Liver (tissue), 9 donors: ENCODE results near the gene CCDC102B. TPM values are rescaled to one million over a fixed set of nuclear protein-coding genes. Genes with fewer than 3 reads are reported as not detected.

Experiments used
- DNase-seq: peaks from one replicate; pipeline ENCODE4 v3.0.0-alpha.2; 2017; ENCODE audit warnings: low spot score
- H3K27ac ChIP-seq, 2 donors: one replicate each; pipeline ENCODE4 v1.7.0; 2013; ENCODE audit warnings: inconsistent platforms in 2 of 2, low read length in 2 of 2, control low read depth in 1 of 2, low read depth in 1 of 2, mild to moderate bottlenecking in 1 of 2
- H3K27me3 ChIP-seq, 4 donors: one replicate each; pipeline versions ENCODE4 v1.6.1 to v1.7.0; 2013; ENCODE audit warnings: low read length in 3 of 4, inconsistent platforms in 1 of 4, mild to moderate bottlenecking in 1 of 4, moderate library complexity in 1 of 4; ENCODE audit not compliant: control insufficient read depth in 4 of 4, insufficient read depth in 4 of 4
- H3K36me3 ChIP-seq, 4 donors: one replicate each; pipeline versions ENCODE4 v1.6.1 to v1.7.0; 2013; ENCODE audit warnings: low read length in 3 of 4, mild to moderate bottlenecking in 3 of 4, low read depth in 1 of 4, moderate library complexity in 1 of 4; ENCODE audit not compliant: control insufficient read depth in 4 of 4, insufficient read depth in 3 of 4
- H3K4me1 ChIP-seq, 4 donors: one replicate each; pipeline versions ENCODE4 v1.6.1 to v1.7.0; 2013; ENCODE audit warnings: low read length in 3 of 4, mild to moderate bottlenecking in 3 of 4, moderate library complexity in 1 of 4; ENCODE audit not compliant: control insufficient read depth in 4 of 4, insufficient read depth in 4 of 4
- H3K4me3 ChIP-seq, 3 donors: one replicate each; pipeline versions ENCODE4 v1.6.1 to v1.7.0; 2013; ENCODE audit warnings: low read length in 3 of 3, control low read depth in 1 of 3, low read depth in 1 of 3, mild to moderate bottlenecking in 1 of 3
- H3K9ac ChIP-seq, 2 donors: one replicate each; pipeline ENCODE4 v1.7.0; 2013; ENCODE audit warnings: low read length in 2 of 2, mild to moderate bottlenecking in 2 of 2, moderate library complexity in 2 of 2, control low read depth in 1 of 2, low read depth in 1 of 2
- H3K9me3 ChIP-seq, 4 donors: one replicate each; pipeline versions ENCODE4 v1.6.1 to v1.7.0; 2013; ENCODE audit warnings: low read length in 3 of 4; ENCODE audit not compliant: control insufficient read depth in 4 of 4
- EGR1 ChIP-seq, 2 donors: IDR thresholded peaks; 2 replicates each; pipeline ENCODE4 v1.6.1; 2016 to 2018; ENCODE audit warnings: antibody characterized with exemption in 2 of 2, low read depth in 2 of 2
- FOXA1 ChIP-seq: IDR thresholded peaks from 2 replicates; pipeline ENCODE4 v1.6.1; 2016; ENCODE audit warnings: antibody characterized with exemption
- FOXA2 ChIP-seq: IDR thresholded peaks from 2 replicates; pipeline ENCODE4 v1.6.1; 2016; ENCODE audit warnings: antibody characterized with exemption
- GABPA ChIP-seq, 2 donors: IDR thresholded peaks in 1 of 2; conservative IDR thresholded peaks in 1 of 2; 2 replicates each; pipeline ENCODE4 v1.6.1; 2016; ENCODE audit warnings: antibody characterized with exemption in 2 of 2, mild to moderate bottlenecking in 1 of 2, moderate library complexity in 1 of 2
- HNF4A ChIP-seq, 2 donors: conservative IDR thresholded peaks; 2 replicates each; pipeline ENCODE4 v1.6.1; 2016; ENCODE audit warnings: antibody characterized with exemption in 2 of 2, mild to moderate bottlenecking in 2 of 2
- HNF4G ChIP-seq: IDR thresholded peaks from 2 replicates; pipeline ENCODE4 v1.6.1; 2016; ENCODE audit warnings: antibody characterized with exemption
- JUND ChIP-seq, 2 donors: IDR thresholded peaks; 2 replicates each; pipeline ENCODE4 v1.6.1; 2016; ENCODE audit warnings: antibody characterized with exemption in 2 of 2
- NR2F2 ChIP-seq: IDR thresholded peaks from 2 replicates; pipeline ENCODE4 v1.6.1; 2016; ENCODE audit warnings: antibody characterized with exemption
- RAD21 ChIP-seq, 2 donors: IDR thresholded peaks; 2 replicates each; pipeline ENCODE4 v1.6.1; 2016; ENCODE audit warnings: antibody characterized with exemption in 2 of 2, mild to moderate bottlenecking in 2 of 2
- REST ChIP-seq: IDR thresholded peaks from 2 replicates; pipeline ENCODE4 v1.6.1; 2016; ENCODE audit warnings: antibody characterized with exemption, mild to moderate bottlenecking
- RXRA ChIP-seq, 2 donors: IDR thresholded peaks; 2 replicates each; pipeline ENCODE4 v1.6.1; 2017 to 2018; ENCODE audit warnings: antibody characterized with exemption in 2 of 2, mild to moderate bottlenecking in 1 of 2
- SP1 ChIP-seq: IDR thresholded peaks from 2 replicates; pipeline ENCODE4 v1.6.1; 2018; ENCODE audit warnings: antibody characterized with exemption, mild to moderate bottlenecking
- TAF1 ChIP-seq: conservative IDR thresholded peaks from 2 replicates; pipeline ENCODE4 v1.6.1; 2016; ENCODE audit warnings: antibody characterized with exemption, mild to moderate bottlenecking
- YY1 ChIP-seq: IDR thresholded peaks from 2 replicates; pipeline ENCODE4 v1.6.1; 2016; ENCODE audit warnings: antibody characterized with exemption, mild to moderate bottlenecking
- WGBS: extraction: QIAGEN DNeasy Blood & Tissue Kit; methylation state at CpG from one replicate; pipeline ENCODE4 v1.1.7; 2013; 5-methylcytosine and 5-hydroxymethylcytosine counted together
- polyA plus RNA-seq, 2 donors: library from polyadenylated mRNA; stranded (reverse) in 1 of 2; unstranded in 1 of 2; fragments of 200-250 nt in 1 of 2; fragments of >200 nt in 1 of 2; fragmentation: Nextera tagmentation in 1 of 2; extraction: Ambion mirVana in 1 of 2; gene quantifications; one replicate each; pipeline versions ENCODE4 v1.2.1 to v1.2.3, GENCODE V29; 2013 to 2015
- total RNA-seq, 2 donors: library from RNA; depleted of rRNA; stranded (reverse); fragments of >200 nt; gene quantifications; one replicate each; pipeline ENCODE4 v1.2.3, GENCODE V29; 2014
- TF ChIP-seq, protein P1 (sequence below): IDR thresholded peaks from 2 replicates; pipeline ENCODE4 v1.6.1; 2016; ENCODE audit warnings: antibody characterized with exemption
- TF ChIP-seq, protein P2 (sequence below): fragments of 150-350 bp; IDR thresholded peaks from 2 replicates; pipeline ENCODE4 v1.5.1; 2017; ENCODE audit warnings: improper control_type of control experiment, low read depth, low read length; ENCODE audit not compliant: missing input control
- TF ChIP-seq, protein P3 (sequence below): IDR thresholded peaks from 2 replicates; pipeline ENCODE4 v1.6.1; 2016; ENCODE audit warnings: antibody characterized with exemption
- TF ChIP-seq, protein P4 (sequence below): IDR thresholded peaks from 2 replicates; pipeline ENCODE4 v1.6.1; 2016; ENCODE audit warnings: antibody characterized with exemption
- donor health status: healthy.
- donor health status: healthy.
- donor health status: healthy.
- donor health status: healthy.
- donor health status: healthy.

CCDC102B gene
- total and polyA plus RNA-seq, 4 donors, result 0.54 to 4.5 (median 1.4) TPM

DNA sequence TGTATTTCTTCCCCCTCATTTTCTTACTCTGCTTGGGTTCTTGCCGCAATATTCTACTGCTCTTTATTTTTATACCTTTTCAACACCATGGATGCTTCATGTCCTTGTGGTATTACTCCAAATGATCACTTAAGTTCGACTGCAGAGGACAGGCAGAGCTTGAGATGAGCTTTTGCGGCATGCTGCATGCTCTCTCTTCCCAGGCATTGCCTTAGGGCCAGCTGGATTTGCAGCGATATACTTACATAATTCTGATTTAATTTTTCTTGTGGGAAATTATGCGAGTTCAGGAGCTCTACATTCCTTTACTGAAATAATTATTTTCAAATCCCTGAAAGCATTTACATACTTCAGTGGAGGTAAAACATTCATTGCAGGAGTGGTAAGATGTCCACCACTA, 288.1 kb downstream of the CCDC102B start:
- DNase-seq, result no peak
- H3K27me3 ChIP-seq, result no peaks in the 10 kb centered on the region
- H3K9ac ChIP-seq, result no peak overlapping the region
- H3K4me3 ChIP-seq, result no peak overlapping the region
- H3K27ac ChIP-seq, result no peak overlapping the region
- TF ChIP-seq FOXA2, result no peak
- no peak for TF ChIP-seq TAF1
- no peak for TF ChIP-seq JUND (IDR thresholded peaks at IDR 0.05)
- TF ChIP-seq HNF4G, result no peak
- no peak for TF ChIP-seq REST
- TF ChIP-seq, protein P1, sequence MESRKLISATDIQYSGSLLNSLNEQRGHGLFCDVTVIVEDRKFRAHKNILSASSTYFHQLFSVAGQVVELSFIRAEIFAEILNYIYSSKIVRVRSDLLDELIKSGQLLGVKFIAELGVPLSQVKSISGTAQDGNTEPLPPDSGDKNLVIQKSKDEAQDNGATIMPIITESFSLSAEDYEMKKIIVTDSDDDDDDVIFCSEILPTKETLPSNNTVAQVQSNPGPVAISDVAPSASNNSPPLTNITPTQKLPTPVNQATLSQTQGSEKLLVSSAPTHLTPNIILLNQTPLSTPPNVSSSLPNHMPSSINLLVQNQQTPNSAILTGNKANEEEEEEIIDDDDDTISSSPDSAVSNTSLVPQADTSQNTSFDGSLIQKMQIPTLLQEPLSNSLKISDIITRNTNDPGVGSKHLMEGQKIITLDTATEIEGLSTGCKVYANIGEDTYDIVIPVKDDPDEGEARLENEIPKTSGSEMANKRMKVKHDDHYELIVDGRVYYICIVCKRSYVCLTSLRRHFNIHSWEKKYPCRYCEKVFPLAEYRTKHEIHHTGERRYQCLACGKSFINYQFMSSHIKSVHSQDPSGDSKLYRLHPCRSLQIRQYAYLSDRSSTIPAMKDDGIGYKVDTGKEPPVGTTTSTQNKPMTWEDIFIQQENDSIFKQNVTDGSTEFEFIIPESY, result no peak
- TF ChIP-seq, protein P2, sequence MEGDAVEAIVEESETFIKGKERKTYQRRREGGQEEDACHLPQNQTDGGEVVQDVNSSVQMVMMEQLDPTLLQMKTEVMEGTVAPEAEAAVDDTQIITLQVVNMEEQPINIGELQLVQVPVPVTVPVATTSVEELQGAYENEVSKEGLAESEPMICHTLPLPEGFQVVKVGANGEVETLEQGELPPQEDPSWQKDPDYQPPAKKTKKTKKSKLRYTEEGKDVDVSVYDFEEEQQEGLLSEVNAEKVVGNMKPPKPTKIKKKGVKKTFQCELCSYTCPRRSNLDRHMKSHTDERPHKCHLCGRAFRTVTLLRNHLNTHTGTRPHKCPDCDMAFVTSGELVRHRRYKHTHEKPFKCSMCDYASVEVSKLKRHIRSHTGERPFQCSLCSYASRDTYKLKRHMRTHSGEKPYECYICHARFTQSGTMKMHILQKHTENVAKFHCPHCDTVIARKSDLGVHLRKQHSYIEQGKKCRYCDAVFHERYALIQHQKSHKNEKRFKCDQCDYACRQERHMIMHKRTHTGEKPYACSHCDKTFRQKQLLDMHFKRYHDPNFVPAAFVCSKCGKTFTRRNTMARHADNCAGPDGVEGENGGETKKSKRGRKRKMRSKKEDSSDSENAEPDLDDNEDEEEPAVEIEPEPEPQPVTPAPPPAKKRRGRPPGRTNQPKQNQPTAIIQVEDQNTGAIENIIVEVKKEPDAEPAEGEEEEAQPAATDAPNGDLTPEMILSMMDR, result no peak
- no peak for TF ChIP-seq FOXA1
- no peak for TF ChIP-seq RXRA (IDR thresholded peaks at IDR 0.05)
- no peak for TF ChIP-seq NR2F2
- no peak for TF ChIP-seq SP1
- TF ChIP-seq, protein P3, sequence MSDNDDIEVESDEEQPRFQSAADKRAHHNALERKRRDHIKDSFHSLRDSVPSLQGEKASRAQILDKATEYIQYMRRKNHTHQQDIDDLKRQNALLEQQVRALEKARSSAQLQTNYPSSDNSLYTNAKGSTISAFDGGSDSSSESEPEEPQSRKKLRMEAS, result no peak
- no peak for TF ChIP-seq YY1
- no peak for TF ChIP-seq HNF4A (conservative IDR thresholded peaks at IDR 0.05)
- TF ChIP-seq GABPA (IDR thresholded peaks at IDR 0.05 in 1 of 2, conservative IDR thresholded peaks at IDR 0.05 in 1 of 2), result no peak
- no peak for TF ChIP-seq RAD21 (IDR thresholded peaks at IDR 0.05)
- no peak for TF ChIP-seq EGR1 (IDR thresholded peaks at IDR 0.05; ENCODE audit: low read depth in 2 of 2)
- TF ChIP-seq, protein P4, sequence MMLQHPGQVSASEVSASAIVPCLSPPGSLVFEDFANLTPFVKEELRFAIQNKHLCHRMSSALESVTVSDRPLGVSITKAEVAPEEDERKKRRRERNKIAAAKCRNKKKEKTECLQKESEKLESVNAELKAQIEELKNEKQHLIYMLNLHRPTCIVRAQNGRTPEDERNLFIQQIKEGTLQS, result no peak
- 90% methylated on average over 5 of the region's 5 CpGs for WGBS
- H3K4me1 ChIP-seq, result no peaks in the 10 kb centered on the region
- H3K9me3 ChIP-seq, result no peaks in the 10 kb centered on the region
- no peaks in the 10 kb centered on the region for H3K36me3 ChIP-seq

DNA sequence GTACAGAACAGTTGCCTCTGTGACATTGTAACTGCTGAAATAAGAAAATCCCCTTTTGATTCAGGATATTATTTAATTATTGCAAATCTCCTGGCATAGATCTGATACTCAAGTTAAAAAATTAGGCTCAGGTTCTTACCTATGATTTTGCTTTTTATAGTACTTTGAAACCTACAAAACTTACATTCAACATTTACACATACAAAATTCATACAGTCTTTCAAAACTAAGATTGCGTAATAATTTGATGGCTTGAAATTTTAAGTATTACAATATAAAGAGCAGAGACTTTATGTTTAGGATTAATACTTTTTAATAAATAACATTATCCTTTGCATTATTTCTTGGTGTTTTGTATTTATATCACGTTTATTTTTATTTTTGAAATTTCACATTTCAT, 291.1 kb downstream of the CCDC102B start:
- H3K27me3 ChIP-seq, result no peaks in the 10 kb centered on the region

More for the DNA sequence above, 291.1 kb downstream of the CCDC102B start:
- Histone ChIP-seq H3K9ac (no peak overlapping the region), H3K4me3 (no peak overlapping the region), H3K9me3 (no peaks in the 10 kb centered on the region), H3K27ac (no peak overlapping the region), H3K36me3 (no peaks in the 10 kb centered on the region), H3K4me1 (no peaks in the 10 kb centered on the region)
- no peak for DNase-seq
- TF ChIP-seq, protein P3, result no peak
- TF ChIP-seq TAF1 (no peak), NR2F2 (no peak), HNF4G (no peak), HNF4A (conservative IDR thresholded peaks at IDR 0.05) (no peak), SP1 (no peak), EGR1 (IDR thresholded peaks at IDR 0.05; ENCODE audit: low read depth in 2 of 2) (no peak)
- TF ChIP-seq, protein P4, result no peak
- TF ChIP-seq, protein P2, result no peak
- TF ChIP-seq, protein P1, result no peak
- 88% methylated on average over 2 of the region's 2 CpGs for WGBS
